ENCODE measurements around the gene C9orf78.

C9orf78 gene

GRCh38 chr9:129868023-129868871 lies 33.2 kb upstream of the C9orf78 start:
- no peak for FAIRE-seq

GRCh38 chr9:129867136-129868022 lies 32.3 kb upstream of the C9orf78 start:
- DNase-seq (ENCODE audit: low spot score): no peak
- FAIRE-seq: no peak

More at GRCh38 chr9:129868023-129868871, 33.2 kb upstream of the C9orf78 start:
- no peak for DNase-seq (ENCODE audit: low spot score)

- FAIRE-seq (no peak), DNase-seq (ENCODE audit: low spot score) (no peak)
Observed at GRCh38 chr9:129866394-129867135, 31.5 kb upstream of the C9orf78 start.

GRCh38 chr9:129865668-129866320 lies 30.7 kb upstream of the C9orf78 start:
- DNase-seq (ENCODE audit: low spot score): no peak
- FAIRE-seq: no peak

GRCh38 chr9:129864991-129865647 lies 30.0 kb upstream of the C9orf78 start:
- DNase-seq (ENCODE audit: low spot score): no peak
- FAIRE-seq: no peak

GRCh38 chr9:129863059-129863690 lies 28.1 kb upstream of the C9orf78 start:
- no peak for DNase-seq (ENCODE audit: low spot score)
- no peak for FAIRE-seq

- FAIRE-seq (no peak), DNase-seq (ENCODE audit: low spot score) (no peak)
Observed at GRCh38 chr9:129861447-129861827, 26.4 kb upstream of the C9orf78 start.

GRCh38 chr9:129860653-129861446 lies 25.8 kb upstream of the C9orf78 start:
- no peak for FAIRE-seq
- no peak for DNase-seq (ENCODE audit: low spot score)

GRCh38 chr9:129858167-129858962 lies 23.3 kb upstream of the C9orf78 start:
- FAIRE-seq (no peak), DNase-seq (ENCODE audit: low spot score) (no peak)

GRCh38 chr9:129857207-129857606 lies 22.1 kb upstream of the C9orf78 start:
- DNase-seq (ENCODE audit: low spot score): no peak
- no peak for FAIRE-seq

GRCh38 chr9:129854588-129855110 lies 19.6 kb upstream of the C9orf78 start:
- FAIRE-seq (no peak), DNase-seq (ENCODE audit: low spot score) (no peak)

GRCh38 chr9:129853614-129854013 lies 18.5 kb upstream of the C9orf78 start:
- DNase-seq (ENCODE audit: low spot score): no peak
- FAIRE-seq: no peak

GRCh38 chr9:129852579-129852978 lies 17.5 kb upstream of the C9orf78 start:
- no peak for FAIRE-seq
- no peak for DNase-seq (ENCODE audit: low spot score)

GRCh38 chr9:129851821-129852220 lies 16.7 kb upstream of the C9orf78 start:
- FAIRE-seq: no peak
- no peak for DNase-seq (ENCODE audit: low spot score)

GRCh38 chr9:129850821-129851550 lies 15.9 kb upstream of the C9orf78 start:
- DNase-seq (ENCODE audit: low spot score) (no peak), FAIRE-seq (no peak)

GRCh38 chr9:129849901-129850300 lies 14.8 kb upstream of the C9orf78 start:
- no peak for FAIRE-seq
- DNase-seq (ENCODE audit: low spot score): no peak

- no peak for DNase-seq (ENCODE audit: low spot score)
- FAIRE-seq: no peak
Observed at GRCh38 chr9:129848712-129849441, 13.8 kb upstream of the C9orf78 start.

Measured in urothelium cell line (cell line).